ENCODE measurements around the gene C16orf90.
"Not testable (repeated sequence)": the region's sequence is repeated elsewhere in the genome, so short reads cannot be mapped to it uniquely, and the experiment has no call there.

C16orf90 gene

GRCh38 chr16:3513892-3514583 is 18.7 kb upstream of the C16orf90 start:
- DNase-seq (ENCODE audit: low read depth): no peak

GRCh38 chr16:3511286-3512180 is 16.2 kb upstream of the C16orf90 start:
- DNase-seq (ENCODE audit: low read depth): no peak

- DNase-seq (ENCODE audit: low read depth): no peak
Measured at GRCh38 chr16:3510416-3510815, 15.1 kb upstream of the C16orf90 start.

DNA sequence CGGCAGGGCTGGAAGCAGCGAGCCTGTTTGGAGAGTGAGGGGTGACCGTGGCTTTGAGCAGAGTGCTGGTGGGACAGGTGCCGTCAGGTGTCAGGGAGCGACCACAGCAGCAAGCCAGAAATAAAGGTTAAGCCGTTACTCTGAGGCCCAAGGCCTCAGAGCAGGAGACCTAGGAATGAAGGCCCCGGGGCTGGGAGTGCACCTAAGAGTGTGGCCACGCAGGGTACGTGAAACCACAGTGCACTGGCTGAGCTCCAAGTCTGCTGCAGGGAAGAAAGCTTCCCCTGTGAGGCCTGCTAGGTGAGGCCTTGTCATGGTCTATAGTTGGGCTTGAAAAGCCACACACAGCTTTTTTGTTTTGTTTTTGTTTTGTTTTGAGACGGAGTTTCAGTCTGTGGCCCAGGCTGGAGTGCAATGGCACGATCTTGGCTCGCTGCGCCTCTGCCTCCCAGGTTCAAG is 14.2 kb upstream of the C16orf90 start:
- no peak for DNase-seq (ENCODE audit: low read depth)

DNA sequence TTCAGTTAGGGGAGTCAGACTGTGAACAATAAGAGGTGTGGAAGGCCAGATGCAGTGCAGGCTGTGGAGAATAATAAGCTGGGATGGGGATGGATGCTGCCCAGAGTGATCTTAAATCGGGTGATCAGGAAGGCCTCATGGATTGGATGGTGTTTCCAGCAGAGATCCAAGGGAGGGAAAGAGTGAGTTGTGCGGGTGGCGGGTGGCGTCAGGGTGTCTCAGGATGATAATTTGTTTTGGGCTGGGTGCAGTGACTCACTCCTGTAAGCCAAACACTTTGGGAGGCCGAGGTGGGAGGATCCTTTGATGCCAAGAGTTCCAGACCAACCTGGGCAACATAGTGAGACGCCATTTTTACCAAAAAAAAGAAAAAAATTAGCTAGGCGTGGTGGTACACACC is 13.4 kb upstream of the C16orf90 start:
- DNase-seq (ENCODE audit: low read depth): no peak

DNA sequence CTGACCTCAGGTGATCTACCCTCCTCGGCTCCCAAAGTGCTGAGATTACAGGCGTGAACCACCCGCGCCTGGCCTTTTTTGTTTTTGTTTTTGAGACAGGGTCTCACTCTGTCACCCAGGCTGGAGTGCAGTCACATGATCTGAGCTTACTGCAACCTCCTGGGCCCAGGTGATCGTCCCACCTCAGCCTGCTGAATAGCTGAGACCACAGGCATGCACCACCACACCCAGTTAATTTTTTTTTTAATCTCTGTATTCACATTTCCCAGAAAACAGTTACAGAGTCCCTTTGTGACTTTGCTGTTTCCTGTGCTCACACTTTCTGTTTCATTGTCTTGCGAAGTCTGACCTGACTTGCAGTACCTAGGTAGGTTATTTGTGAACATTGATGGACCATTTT is 8.2 kb upstream of the C16orf90 start:
- no peak for DNase-seq (ENCODE audit: low read depth)

GRCh38 chr16:3501783-3502400 is 6.6 kb upstream of the C16orf90 start:
- no peak for DNase-seq (ENCODE audit: low read depth)

- DNase-seq (ENCODE audit: low read depth): not testable (repeated sequence)
Measured at GRCh38 chr16:3501412-3501761, 6.1 kb upstream of the C16orf90 start.

DNA sequence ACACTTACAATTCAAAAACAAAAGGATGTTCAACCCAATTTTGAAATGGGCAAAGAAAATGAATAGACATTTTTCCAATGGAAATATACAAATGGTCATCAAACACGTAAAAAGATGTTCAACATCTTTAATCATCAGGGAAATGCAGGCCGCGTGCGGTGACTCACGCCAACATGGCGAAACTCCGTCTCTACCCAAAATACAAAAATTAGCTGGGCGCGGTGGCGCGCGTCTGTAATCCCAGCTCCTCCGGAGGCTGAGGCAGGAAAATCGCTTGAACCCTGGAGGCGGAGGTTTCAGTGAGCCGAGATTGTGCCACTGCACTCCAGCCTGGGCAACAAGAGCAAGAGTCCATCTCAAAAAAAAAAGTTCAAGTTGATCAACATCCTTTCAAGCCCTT is 3.7 kb upstream of the C16orf90 start:
- DNase-seq (ENCODE audit: low read depth): no peak

GRCh38 chr16:3497771-3498170 is 2.5 kb upstream of the C16orf90 start:
- no peak for DNase-seq (ENCODE audit: low read depth)

GRCh38 chr16:3496386-3496785 is 1.1 kb upstream of the C16orf90 start:
- DNase-seq (ENCODE audit: low read depth): no peak

- no peak for DNase-seq (ENCODE audit: low read depth)
Measured at GRCh38 chr16:3494386-3494973, 809 bp downstream of the C16orf90 start.

GRCh38 chr16:3492356-3492755 is 2.9 kb downstream of the C16orf90 start:
- DNase-seq (ENCODE audit: low read depth): no peak

GRCh38 chr16:3490911-3491629 is 4.2 kb downstream of the C16orf90 start:
- DNase-seq (ENCODE audit: low read depth): no peak

DNA sequence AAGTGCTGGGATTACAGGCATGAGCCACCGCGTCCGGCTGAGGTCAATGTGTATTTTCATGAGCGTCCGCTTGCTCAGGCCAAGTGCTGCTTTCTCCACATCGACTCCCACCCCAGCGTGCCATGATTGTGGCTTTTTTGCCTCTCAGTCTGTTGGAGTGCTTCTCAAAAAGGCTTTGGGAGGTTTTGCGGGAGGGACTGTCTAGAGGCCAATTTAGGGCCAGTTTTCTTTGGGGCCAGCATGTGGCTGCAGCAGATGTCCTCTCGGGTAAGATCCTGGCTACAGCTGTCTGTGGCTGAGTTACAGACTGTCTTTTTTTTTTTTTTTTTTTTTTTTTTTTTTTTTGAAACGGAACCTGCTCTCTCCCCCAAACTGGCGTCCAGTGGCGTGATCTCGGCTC is 6.5 kb downstream of the C16orf90 start:
- no peak for DNase-seq (ENCODE audit: low read depth)

- no peak for DNase-seq (ENCODE audit: low read depth)
Measured at GRCh38 chr16:3487521-3488410, 7.5 kb downstream of the C16orf90 start.

DNA sequence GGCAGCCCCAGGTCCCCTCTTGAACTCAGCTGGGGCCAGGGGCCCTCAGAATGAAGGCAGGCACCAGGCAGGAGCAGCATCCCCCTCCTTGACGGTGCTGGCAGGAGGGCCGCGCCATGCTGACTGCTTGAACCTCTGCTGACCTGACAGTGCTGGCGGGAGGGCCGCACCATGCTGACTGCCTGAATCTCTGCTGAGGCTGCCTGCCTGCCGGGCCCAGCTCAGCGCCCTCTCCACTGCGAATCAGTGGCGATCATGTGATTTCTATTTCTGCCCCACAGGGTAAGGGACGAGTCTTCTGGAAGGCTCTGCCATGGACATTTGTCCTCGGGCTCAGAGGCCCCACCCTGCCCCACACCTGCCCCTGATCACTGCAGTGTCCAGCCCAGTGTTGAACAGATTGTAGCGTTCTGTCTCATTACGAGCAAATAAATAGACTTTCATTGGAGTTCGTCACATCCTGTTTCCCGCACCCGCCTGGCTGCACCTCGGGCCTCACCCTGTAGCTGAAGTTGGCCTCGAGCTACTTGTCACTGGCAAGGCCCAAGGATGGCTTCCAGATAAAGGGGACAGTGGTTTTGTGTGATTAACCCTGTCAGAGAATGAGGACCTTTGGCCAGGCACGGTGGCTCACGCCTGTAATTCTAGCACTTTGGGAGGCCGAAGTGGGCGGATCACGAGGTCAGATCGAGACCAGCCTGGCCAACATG is 8.6 kb downstream of the C16orf90 start:
- no peak for DNase-seq (ENCODE audit: low read depth)

DNA sequence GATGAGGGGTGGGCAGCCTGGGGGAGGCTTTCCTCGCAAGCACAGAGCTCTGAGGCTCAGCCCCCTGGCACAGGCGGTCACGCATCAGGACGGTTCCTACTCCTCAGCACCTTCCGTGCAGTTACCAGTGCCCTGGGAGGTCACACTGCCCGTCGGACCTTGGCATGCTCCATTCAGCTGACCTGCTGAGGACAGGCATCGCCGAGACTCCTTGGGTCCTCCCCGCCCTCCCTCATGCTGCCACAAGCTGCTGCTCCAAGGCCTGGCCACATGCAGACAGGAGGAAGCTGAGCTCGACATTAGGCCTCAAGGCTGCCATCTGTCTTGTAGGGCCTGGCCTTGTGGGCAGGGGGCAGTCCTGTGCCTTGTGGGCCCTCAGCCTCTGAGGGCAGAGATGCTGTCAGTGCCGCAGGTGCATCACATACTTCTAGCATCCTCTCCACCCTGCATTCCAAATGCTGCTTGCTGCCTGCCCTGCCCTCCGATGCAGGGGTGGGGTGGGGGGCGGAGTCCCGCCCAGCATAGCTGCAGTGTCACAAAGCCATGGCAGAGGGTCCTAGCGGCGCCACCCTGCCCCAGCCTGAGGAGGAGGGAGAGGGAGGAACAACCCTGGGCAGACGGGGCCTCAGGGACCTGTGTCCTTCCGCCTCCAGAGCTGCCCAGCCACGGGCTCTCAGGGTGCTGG is 9.3 kb downstream of the C16orf90 start:
- no peak for DNase-seq (ENCODE audit: low read depth)

GRCh38 chr16:3485097-3485745 is 10.1 kb downstream of the C16orf90 start:
- DNase-seq (ENCODE audit: low read depth): no peak

Measured in stromal cell of bone marrow (primary cell).